GM19397 (cell line): ENCODE results near the gene MAPK4.
"Not testable (repeated sequence)": the region's sequence is repeated elsewhere in the genome, so short reads cannot be mapped to it uniquely, and the experiment has no call there.

Source experiments
- ATAC-seq: cut with Tn5 transposase; IDR thresholded peaks from one replicate; pipeline ENCODE4 v1.9.1; 2021; ENCODE audit warnings: mild to moderate bottlenecking, moderate library complexity; ENCODE audit not compliant: unreplicated experiment

Gene MAPK4

DNA sequence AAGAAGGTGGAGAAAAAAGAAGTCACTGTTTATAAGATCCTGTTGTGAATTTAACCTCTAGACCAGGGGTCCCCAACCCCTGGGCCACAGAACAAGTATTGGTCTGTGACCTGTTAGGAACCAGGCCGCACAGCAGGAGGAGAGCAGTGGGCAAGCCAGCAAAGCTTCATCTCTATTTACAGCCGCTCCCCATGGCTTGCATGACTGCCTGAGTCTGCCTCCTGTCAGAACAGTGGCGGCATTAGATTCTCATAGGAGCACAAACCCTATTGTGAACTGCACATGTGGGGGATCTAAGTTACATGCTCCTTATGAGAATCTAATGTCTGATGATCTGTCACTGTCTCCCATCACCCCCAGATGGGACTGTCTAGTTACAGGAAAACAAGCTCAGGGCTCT is 13.3 kb downstream of the MAPK4 start:
- not testable (repeated sequence) for ATAC-seq

DNA sequence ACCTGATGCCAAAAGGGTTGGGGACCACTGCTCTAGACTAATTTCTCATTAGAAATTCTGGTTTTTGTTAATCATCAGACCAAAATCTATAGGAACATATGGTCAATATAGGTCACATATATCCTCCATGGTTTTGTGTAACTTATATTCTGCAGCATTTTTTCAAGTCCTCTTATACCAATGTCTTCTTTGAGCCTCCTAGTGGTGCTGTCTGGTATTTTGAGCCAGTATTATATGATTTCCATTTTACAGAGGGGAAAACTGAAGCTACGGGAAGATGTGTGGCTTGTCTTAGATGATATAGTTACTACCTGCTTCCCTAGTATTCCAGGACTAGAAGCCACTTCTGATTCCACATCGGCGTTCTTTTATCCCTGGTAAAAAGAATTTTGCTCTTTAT is 13.8 kb downstream of the MAPK4 start:
- ATAC-seq, result no peak

DNA sequence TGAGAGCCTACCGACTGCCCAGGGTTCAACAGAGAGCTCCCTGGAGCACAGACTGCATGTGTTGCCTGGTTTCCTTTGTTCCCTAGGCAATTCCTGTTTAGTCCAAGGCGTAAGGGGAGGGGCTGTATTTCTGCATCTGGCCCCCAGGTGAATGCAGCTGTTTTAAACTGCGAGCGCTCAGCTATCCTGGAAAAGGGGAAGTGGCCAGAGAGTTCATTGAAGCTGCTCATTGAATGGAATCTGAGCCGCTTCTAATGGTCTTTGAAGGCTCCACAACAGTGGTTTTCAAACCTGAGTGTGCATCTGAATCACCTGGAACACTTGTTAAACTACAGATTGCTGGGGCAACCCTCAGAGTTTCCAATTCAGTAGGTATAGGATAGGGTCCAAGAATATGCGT is 18.1 kb downstream of the MAPK4 start:
- ATAC-seq, result no peak

DNA sequence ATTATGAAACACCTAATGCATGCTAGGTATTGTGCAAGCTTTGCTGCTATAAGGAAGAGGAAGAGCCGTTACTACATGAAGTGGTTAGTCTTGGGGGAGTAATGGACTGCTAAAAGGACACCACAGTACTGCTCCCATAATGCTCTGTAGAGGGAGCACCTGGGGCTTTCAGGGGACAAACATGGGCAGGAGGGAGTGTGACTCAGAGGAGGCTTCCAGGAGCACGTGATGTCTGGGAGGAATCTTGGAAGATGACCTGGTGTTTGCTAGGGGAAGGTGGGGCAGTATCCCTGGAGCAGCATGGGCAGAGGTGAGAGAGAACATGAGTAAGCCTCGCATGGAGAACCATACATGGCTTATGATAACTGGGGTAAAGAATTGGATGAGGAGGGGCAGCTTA is 18.8 kb downstream of the MAPK4 start:
- ATAC-seq, result no peak

DNA sequence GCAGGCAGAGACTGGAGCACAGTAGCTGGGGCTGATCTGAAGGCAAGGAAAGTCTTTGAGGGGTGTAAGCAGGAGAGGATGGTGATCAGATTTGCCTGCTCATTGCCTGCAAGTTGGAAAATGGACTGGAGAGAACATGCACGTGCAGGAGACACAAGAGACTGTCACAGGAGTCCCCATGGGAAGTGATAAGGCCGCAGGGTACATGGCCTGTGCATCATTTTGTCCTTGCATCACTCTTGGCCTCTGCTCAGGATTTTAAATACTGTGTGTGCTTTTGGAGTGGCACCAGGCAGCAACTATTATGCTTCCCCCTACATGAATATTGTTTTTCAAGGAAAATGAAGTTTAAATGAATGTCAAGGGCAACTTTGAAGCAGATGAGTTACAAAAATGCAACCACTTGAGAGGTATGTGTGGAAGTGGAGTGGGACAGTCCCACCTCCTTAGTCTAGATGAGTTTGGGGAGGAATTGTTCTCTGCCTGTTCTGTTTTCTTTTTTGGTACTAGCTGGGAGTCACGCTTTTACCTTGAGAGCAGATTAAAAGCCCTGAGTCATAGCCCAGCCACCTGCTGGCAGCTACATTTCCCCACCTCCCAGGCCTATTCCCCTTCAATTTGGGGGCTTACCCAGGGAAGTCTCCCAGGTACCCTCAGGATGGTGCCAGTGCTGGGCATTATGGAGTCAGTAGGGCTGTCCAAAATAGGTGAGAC is 19.3 kb downstream of the MAPK4 start:
- no peak for ATAC-seq

DNA sequence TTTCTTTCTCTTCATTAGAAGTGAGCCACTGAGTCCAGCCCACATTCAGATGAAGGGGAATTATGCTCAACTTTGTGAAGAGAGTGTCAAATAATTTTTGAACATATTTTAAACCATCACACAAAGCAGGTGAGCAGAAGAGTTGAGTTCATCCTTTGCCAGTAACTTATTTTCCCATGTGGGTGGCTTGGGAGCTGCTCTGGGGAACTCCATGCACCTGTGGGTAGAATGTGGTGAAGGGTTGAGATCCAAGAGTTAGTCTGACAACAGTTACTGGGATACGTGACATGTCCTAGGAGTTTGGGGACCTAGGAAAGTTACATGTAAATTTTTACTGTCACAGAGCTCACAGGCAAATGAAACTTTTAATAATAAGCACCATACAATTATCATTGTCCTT is 21.6 kb downstream of the MAPK4 start:
- ATAC-seq, result no peak

DNA sequence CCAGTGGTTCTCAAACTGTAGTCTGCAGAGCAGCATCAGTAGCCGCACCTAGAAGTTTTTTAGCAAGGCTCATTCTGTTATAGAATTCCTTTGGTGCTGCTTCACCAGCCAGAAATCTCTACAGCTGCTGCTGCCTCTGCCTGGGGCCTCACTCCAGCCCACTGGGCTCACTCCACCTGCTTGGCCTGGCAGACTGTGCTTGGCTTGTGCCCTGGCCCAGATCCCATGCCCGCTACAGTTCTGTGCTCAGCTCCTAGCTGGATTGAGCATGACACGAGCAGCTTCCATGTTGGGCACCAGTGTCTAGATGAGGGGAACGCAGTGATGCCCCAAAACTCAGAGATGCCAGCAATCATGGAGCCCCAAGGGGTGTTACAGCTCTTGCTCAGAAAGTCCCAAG is 22.6 kb downstream of the MAPK4 start:
- ATAC-seq, result no peak

DNA sequence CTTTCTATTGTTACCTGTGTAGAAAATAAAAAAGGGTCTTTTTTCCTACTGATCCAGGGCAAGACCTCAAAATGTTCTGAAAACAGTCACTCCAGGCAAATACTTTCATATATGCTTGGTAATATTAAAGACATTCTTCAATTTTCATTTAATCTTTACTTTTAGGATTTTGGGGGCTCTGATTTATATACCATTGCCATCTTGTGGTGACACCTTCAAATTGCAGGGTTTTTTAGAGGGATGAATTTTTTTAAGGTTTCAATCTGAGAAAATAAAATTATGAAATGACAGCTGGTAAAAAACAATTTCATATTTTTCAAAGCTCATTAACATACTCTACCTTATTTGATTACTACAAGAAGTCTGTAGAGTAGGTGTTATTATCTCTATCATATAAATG is 26.8 kb downstream of the MAPK4 start:
- no peak for ATAC-seq

DNA sequence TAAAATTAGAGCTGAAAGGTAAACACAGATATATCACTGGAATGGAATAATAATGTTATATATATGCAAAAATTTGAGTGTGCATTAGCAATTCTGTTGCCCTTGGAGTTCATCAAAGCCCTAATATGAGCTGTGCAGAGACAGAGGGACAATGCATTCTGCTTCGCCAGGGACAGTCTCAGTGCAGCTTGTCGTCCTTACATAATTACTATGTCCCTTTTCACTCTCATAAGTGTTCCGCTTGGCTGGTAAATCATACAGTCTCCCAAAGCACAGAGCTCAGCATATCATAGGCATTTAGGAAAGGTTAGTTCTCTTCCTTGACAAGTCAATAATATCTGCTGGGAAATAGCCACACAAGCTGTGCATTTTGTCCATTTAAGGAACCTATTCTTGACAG is 30.7 kb downstream of the MAPK4 start:
- ATAC-seq, result no peak

DNA sequence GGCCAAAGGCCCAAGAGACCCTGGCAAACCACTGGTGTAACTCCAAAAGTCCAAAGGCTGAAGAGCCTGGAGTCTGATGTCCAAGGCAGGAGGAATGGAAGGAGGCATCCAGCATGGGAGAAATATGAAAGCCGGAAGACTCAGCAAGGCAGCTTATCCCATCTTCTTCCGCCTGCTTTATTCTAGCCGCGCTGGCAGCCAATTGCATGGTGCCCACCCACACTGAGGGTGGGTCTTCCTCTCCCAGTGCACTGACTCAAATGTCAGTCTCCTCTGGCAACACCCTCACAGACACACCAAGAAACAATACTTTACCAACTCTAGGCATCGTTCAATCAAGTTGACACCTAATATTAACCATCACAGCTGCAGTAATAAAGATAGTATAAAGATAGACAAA is 34.1 kb downstream of the MAPK4 start:
- ATAC-seq, result no peak

DNA sequence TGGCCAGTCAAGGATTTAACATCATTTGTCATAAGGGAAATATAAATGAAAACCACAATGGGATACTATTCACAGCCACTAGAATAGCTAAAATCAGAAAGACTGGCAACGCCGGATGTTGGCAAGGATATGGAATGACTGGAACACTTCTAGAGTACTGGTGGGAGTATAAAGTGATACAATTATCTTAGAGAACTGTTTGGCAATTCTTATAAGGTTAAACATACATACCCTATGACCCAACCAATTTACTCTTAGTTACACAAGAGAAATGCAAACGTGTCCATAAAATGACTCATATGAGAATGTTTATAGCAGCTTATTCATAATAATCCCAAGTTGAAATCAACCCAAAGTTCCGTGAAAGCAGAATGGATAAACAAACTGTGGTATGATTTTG is 35.1 kb downstream of the MAPK4 start:
- ATAC-seq, result no peak

DNA sequence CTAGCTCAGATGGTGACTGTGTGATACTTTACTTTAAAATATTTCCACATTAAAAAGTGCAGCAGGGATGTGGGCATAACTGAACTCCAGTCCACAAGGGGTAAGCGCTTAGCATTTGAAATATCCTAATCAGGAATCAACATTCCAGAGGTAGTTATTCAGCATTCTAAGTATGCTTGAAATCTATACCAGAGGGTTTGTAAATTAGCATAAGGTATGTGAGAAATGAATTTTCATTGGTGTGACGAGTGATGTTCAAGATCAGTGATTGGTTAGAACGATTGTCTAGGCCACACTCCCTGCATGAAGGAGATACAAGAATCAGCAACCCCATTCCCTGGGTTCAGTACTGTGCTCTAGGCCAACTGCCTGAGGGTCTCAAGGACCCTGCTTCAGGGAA is 42.6 kb downstream of the MAPK4 start:
- no peak for ATAC-seq

DNA sequence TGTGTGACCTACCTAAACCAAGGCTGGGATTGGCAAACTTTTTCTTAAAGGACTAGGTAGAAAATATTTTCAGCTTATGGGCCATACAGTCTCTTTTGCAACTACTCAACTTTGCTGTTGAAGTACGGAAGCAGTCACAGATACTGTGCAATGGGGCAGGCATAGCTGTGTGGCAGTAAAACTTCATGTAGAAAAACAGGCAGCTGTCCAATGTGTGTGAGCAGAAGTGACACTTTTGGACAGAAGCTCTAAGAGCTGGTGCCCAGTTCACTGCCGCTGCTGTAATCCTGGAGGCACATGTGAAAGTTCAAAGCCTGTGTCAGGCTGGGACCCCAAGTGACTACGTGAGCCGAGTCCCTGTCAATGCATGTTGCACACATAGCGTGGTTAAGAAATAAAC is 46.7 kb downstream of the MAPK4 start:
- no peak for ATAC-seq

DNA sequence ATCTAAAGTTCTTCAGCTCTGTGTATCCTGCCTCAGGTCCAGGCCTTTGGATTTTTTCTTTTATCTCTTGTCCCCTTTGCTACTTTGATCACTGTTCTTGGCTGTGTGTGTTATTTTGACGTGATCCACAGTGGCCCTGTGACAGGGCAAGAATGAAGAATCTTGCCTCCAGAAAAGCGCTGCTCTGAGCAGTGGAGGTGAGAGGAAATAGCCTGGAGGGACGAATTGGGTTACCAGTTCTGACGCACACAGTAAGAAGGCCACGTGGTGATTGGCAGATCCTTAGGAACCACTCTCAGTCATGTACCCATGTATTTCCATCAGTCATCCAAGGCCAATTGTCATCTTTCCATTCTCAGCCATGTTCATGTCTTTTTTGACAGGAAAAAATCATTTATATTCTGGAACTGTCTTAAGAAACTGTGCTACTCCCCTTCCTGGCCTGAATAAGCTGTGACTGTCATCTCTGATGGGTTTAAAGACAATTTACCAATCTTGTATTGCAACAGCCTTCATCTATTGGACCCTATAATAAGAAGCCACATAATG is 47.6 kb downstream of the MAPK4 start:
- no peak for ATAC-seq

DNA sequence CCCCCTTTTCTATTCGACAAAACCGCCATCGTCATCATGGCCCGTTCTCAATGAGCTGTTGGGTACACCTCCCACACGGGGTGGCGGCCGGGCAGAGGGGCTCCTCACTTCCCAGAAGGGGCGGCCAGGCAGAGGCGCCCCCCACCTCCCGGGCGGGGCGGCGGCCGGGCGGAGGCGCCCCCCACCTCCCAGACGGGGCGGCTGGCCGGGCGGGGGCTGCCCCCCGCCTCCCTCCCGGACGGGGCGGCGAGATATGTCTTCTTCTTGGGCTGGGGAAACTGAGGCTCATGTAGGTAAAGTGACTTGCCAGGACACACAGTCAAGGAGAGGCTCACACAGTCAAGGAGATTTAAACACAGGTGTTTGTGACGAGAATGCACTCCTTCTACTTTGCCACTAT is 49.3 kb downstream of the MAPK4 start:
- not testable (repeated sequence) for ATAC-seq

DNA sequence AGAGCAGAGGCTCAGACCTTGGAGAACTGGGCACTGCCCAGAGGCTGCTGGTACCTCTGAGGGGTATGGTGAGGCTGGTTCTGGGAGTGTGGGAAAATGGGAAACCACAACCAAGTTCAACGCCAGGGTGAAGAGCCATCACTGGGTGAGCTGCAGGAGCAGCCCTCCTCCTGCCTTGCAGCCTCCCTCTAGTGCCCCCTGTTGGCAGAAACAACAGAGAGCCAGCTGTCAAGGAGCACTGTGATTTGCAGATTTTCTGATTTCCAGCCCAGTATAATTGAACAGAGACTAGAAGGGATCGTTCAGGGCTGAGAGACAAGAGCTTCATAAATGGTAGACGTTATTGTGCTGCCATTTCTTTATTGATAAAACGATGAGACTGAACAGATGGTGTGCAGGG is 50.5 kb downstream of the MAPK4 start:
- ATAC-seq, result no peak

DNA sequence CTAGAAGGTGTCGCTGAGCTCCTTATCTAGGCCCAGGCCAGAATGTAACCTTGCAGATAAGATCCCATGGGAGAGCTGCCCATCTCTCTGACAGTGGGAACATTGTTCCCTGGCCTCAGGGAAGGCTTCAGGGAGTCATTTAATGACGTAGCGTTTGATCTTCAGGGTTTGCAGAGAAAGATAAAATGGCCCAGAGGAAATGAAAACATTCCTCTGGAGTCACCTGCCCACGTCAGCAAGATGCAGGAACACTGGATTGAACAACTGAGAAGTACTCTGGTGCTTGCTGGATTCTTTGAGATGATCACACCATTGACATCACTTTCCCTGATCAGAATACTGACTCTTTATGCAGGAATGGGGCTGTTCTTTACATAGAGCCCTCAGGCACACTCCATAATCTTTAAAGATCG is 51.6 kb downstream of the MAPK4 start:
- ATAC-seq, result no peak

DNA sequence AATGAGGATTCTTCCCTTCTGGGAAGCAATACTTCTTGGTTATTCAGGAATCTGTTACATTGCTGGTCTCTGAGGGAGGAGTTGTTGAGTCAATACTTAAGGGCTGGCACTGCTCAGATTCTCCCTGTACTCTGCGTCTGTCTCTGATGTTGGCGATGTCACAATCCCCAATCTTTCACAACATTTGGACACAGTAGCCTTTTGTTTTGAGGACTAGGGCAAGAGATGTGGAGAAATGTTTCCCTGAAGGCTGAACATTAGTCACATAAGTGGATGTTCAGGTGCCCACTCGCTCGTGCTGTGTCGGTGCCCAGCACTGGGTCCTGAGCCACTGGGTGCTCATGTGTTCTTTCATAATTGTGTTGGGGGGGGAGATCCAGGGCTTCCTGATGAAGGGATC is 55.0 kb downstream of the MAPK4 start:
- no peak for ATAC-seq

DNA sequence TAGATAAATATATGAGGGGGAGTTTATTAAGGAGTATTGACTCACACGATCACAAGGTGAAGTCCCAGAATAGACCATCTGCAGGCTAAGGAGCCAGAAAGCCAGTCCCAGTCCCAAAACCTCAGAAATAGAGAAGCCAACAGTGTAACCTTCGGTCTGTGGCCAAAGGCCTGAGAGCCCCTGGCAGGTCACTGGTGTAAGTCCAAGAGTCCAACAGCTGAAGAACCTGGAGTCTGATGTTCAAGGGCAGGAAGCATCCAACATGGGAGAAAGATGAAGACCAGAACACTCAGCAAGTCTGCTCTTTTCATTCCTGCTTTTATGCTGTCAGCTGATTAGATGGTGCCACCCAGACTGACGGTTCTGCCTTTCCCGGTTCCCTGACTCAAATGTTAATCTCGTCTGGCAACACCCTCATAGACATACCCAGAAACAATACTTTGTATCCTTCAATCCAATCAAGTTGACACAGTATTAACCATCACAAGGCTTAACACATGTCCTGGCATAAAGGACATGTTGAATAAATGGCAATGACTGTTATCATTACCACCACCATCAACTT is 56.7 kb downstream of the MAPK4 start:
- no peak for ATAC-seq

DNA sequence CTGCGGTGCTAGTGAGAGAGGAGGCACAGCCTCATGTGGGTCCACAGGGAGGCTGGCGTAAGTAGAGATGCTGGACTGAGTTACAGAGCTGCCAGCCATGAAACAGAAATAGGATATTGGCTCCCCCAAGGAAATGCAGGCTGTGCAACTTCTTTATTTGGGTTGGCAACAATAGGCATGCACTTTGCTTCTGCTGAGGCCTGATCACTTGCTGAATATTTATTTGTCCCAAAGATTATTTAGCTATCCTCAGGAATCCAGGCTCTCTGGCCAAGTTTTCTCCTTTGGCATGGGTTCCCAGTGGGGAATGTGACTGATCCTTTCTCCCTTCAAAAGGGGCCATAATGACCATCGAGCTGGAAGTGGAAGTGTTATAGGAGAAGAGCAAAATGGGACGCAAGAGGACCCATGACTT is 60.0 kb downstream of the MAPK4 start:
- no peak for ATAC-seq

DNA sequence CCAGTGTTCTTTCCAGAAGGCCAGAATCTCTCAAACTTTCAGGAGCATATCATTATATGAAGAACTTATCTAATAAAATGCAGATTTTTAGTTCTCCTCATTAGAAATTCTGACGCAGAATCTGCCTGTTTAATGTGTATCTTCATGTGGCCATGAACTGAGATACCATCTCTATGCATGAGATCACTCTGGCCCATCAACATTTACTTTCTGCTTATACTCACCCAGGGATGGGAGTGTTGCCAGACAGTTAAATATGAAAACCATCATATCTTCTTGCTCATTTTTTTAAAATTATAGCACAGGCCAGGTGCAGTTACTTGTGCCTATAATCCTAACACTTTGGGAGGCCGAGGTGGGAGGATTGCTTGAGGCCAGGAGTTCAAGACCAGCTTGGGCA is 60.4 kb downstream of the MAPK4 start:
- no peak for ATAC-seq

DNA sequence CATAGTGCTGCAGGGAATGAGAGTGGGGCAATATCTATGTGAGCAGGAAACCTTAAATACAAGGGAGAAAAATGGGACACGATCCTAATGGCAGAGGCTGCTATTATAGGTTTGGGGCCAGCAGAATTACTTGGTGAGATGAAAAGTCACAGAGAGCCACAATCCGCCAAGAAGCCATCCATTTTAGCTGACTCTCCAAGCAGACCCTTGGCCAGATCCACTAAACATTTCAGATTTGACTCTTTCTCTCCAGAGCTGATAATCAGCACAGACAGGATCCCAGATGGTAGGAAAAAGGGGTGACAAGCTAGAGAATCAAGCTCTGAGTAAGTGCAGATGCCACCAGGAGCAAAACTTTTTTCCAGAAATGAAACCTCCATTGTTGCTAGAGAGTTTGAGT is 61.5 kb downstream of the MAPK4 start:
- ATAC-seq, result no peak

DNA sequence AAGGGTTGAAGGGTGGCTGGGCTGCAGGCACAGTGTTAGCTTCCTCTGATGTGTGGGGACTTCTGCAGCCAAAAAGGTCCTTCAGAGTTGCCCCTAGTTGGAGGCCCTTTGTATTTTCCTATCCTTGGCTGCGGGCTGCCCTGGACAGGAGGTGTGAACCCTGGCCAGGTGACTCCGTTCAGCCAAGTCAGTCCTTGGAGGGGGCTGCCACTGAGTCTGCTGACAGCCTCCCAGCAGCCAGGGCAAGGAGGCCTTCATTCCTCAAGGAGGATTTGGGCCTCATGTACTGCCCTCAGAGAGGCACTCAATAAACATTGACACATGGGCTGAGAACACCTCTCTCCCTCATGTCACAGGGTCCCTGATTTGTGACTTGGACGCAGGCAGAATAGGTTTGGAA is 62.4 kb downstream of the MAPK4 start:
- ATAC-seq, result no peak
